Measurements from ENCODE around the gene NCKAP5.

DNA sequence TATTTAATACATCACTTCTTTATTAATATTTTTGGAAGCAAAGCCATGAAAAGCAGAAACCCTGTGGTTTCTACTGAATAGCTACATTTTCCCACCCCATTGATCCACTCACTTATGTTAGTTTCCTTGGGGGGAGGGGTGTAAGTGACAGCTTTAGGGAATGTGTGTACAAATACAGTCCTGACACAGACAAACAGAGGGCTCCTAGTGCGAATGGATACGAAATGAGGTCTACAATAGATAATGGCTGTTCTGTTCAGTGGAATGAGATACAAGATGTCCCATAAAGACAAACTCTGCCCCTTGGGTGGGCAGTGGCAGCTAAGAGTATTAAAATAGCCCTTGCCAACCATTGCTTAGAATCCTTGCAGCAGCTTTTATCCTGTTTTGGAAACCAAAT is 312.9 kb downstream of the NCKAP5 start:
- no peak for TF ChIP-seq POLR2A (IDR thresholded peaks at IDR 0.05)
- TF ChIP-seq, protein P1, sequence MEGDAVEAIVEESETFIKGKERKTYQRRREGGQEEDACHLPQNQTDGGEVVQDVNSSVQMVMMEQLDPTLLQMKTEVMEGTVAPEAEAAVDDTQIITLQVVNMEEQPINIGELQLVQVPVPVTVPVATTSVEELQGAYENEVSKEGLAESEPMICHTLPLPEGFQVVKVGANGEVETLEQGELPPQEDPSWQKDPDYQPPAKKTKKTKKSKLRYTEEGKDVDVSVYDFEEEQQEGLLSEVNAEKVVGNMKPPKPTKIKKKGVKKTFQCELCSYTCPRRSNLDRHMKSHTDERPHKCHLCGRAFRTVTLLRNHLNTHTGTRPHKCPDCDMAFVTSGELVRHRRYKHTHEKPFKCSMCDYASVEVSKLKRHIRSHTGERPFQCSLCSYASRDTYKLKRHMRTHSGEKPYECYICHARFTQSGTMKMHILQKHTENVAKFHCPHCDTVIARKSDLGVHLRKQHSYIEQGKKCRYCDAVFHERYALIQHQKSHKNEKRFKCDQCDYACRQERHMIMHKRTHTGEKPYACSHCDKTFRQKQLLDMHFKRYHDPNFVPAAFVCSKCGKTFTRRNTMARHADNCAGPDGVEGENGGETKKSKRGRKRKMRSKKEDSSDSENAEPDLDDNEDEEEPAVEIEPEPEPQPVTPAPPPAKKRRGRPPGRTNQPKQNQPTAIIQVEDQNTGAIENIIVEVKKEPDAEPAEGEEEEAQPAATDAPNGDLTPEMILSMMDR (IDR thresholded peaks at IDR 0.05), result no peak

Measured in vagina (tissue), 2 donors.